NT2/D1 (cell line): ENCODE measurements around the gene KCNMB4.

Experiments
- SUZ12 ChIP-seq: IDR thresholded peaks from 2 replicates; pipeline ENCODE4 v1.6.1; 2011; ENCODE audit not compliant: insufficient read length, insufficient read depth; ENCODE audit errors: extremely low read depth
- YY1 ChIP-seq: IDR thresholded peaks from 2 replicates; pipeline ENCODE4 v1.6.1; 2011; ENCODE audit not compliant: insufficient read length, insufficient read depth
- ZNF274 ChIP-seq: IDR thresholded peaks from 2 replicates; pipeline ENCODE4 v1.6.1; 2011; ENCODE audit warnings: mild to moderate bottlenecking, low read depth, low read length

DNA sequence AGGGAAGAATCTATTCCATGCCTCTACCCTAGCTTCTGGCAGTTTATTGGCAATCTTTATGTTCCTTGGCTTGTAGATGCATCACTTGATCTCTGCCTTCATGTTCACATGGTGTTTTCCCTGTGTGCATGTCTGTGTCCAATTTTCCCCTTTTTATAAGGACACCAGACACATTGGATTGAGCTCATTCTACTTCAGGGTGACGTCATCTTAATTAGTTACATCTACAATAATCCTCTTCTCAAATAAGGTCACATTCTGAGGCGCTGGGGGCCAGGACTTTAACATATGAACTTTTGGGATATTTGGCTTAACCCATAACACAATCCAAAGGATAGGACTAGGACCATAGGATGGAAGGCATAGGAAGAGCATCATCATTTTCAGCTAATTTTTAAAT, 101.4 kb downstream of the KCNMB4 start:
- TF ChIP-seq SUZ12 (no peak), YY1 (no peak), ZNF274 (no peak)
